Heart right ventricle (tissue), 16 donors: ENCODE measurements around the gene ADGRG3. TPM values are rescaled to one million over a fixed set of nuclear protein-coding genes. Genes with fewer than 3 reads are reported as not detected.

Source experiments
- ATAC-seq, 8 donors: fragments of 200-7000 bp; cut with Tn5 transposase; one replicate each; pipeline ENCODE4 v1.9.1; 2020; ENCODE audit warnings: mild to moderate bottlenecking in 8 of 8, moderate library complexity in 8 of 8, moderate number of reproducible peaks in 1 of 8
- DNase-seq, 2 donors: peaks; one replicate each; pipeline ENCODE4 v3.0.0-alpha.2; 2020
- H3K27ac ChIP-seq, 10 donors: fragments of 200-600 bp; sonication (generic) in 2 of 10; one replicate each; pipeline versions ENCODE4 v1.5.0 to v1.8.0; 2020 to 2022; ENCODE audit warnings: mild to moderate bottlenecking in 3 of 10
- H3K27me3 ChIP-seq, 7 donors: fragments of 200-600 bp; one replicate each; pipeline ENCODE4 v1.8.0; 2021 to 2022; ENCODE audit warnings: mild to moderate bottlenecking in 2 of 7
- H3K36me3 ChIP-seq, 9 donors: fragments of 200-600 bp; sonication (generic) in 1 of 9; one replicate each; pipeline versions ENCODE4 v1.5.0 to v1.8.0; 2020 to 2022; ENCODE audit warnings: mild to moderate bottlenecking in 2 of 9
- H3K4me1 ChIP-seq, 9 donors: fragments of 200-600 bp; sonication (generic) in 1 of 9; one replicate each; pipeline versions ENCODE4 v1.5.0 to v1.8.0; 2020 to 2022; ENCODE audit warnings: mild to moderate bottlenecking in 4 of 9
- H3K4me3 ChIP-seq, 10 donors: fragments of 200-600 bp; sonication (generic) in 2 of 10; one replicate each; pipeline versions ENCODE4 v1.5.0 to v1.8.0; 2020 to 2022; ENCODE audit warnings: mild to moderate bottlenecking in 7 of 10, moderate library complexity in 2 of 10
- H3K9me3 ChIP-seq, 11 donors: fragments of 200-600 bp in 10 of 11; sonication (generic) in 2 of 11; one replicate each; pipeline versions ENCODE4 v1.5.0 to v1.8.0; 2013 to 2022; ENCODE audit warnings: mild to moderate bottlenecking in 2 of 11, control low read depth in 1 of 11, moderate library complexity in 1 of 11
- CTCF ChIP-seq, 9 donors: fragments of 200-600 bp; sonication (generic) in 2 of 9; IDR thresholded peaks; one replicate each; pipeline versions ENCODE4 v1.5.0 to v1.8.0; 2021 to 2022; ENCODE audit warnings: antibody characterized with exemption in 9 of 9, mild to moderate bottlenecking in 5 of 9, moderate library complexity in 1 of 9
- WGBS, 2 donors: extraction: QIAGEN DNeasy Blood & Tissue Kit; methylation state at CpG; one replicate each; pipeline ENCODE4 v1.1.7; 2013; ENCODE audit warnings: inconsistent platforms in 1 of 2; 5-methylcytosine and 5-hydroxymethylcytosine counted together
- intact Hi-C, 10 donors: fragments of 100-400 bp; cut with DNase I; formaldehyde crosslinking; loops; one replicate each; pipeline versions ENCODE4 v1.11.1 to v1.14.2; 2022
- polyA plus RNA-seq, 2 donors: library from polyadenylated mRNA; stranded (reverse); fragments of 200-250 nt; gene quantifications; one replicate each; pipeline ENCODE4 v1.2.3, GENCODE V29; 2013
- total RNA-seq, 10 donors: library from RNA; stranded (reverse); fragmentation: NEBNext Ultra II Directional in 3 of 10; extraction: Animal tissue kit (Norgen Biotek cat#: 25700) in 3 of 10; gene quantifications; one replicate each; pipeline versions ENCODE4 v1.2.1 to v1.2.4, GENCODE V29; 2021 to 2023
- donor health status: Arrhythmogenic right ventricular cardiomyopathy.
- donor health status: ischemic (EF 13 %, LVEDD 7.1; RV severe dilation, severe dysfunction).
- donor health status: healthy with polysubstance abuse.
- donor health status: DM: no; HTN: yes; CAD: no.
- donor health status: DM: no; HTN: no; CAD: no.
- donor health status: ischemic (EF 25% LVEDD 6.9; RV normal size, moderate dysfunction).
- donor health status: ischemic (EF 25% LVEDD 5.7; RV mildly dilated, moderate dysfunction).
- donor health status: healthy.
- donor health status: DM: yes; HTN: yes; CAD: no.
- donor health status: Ischemic cardiomyopathy.
- donor health status: ischemic (EF 35%, LVEDD 5.7; RV mildly dilated, moderate dysfunction).
- donor health status: nonischemic (EF 11% LVEDD 7.7; RV severe dilation, severe dysfunction).
- donor health status: DM: yes; HTN: yes; CAD: no.
- donor health status: PGD.
- donor health status: ischemic (EF 29% LVEDD 5.4; RV normal size, mild dysfunction).
- donor health status: nonischemic (EF 23%, LVEDD 6.1; RV moderate dilation, normal function).

The ADGRG3 gene
- total and polyA plus RNA-seq, 12 donors: 0.22 to 2.4 (median 0.55) TPM; not detected in 2

- TF ChIP-seq CTCF (IDR thresholded peaks at IDR 0.05): no peak
- ATAC-seq (peak in 5 of 8 donors; percentile 19 to 82 (median 50)), DNase-seq (peak in 1 of 2 donors; percentile 34)
- Histone ChIP-seq H3K36me3 (no peaks in the 10 kb centered on the region), H3K9me3 (no peaks in the 10 kb centered on the region), H3K27me3 (peaks cover 0 to 4% (median 0%) of the 10 kb centered on the region in 7 donors), H3K4me1 (peaks cover 0 to 16% (median 0%) of the 10 kb centered on the region in 9 donors), H3K4me3 (no peak overlapping the region), H3K27ac (peak overlapping the region in 1 of 10 donors; percentile 22)
- WGBS, 2 donors: 42 to 49% methylated on average over 12 of the region's 12 CpGs
- intact Hi-C loops: no loop called here
Observed at GRCh38 chr16:57675741-57676551, 7.8 kb downstream of the ADGRG3 start.

- no peaks in the 10 kb centered on the region for H3K9me3 ChIP-seq
- intact Hi-C loops: no loop called here
Observed at GRCh38 chr16:57676553-57677085, 8.5 kb downstream of the ADGRG3 start.

DNA sequence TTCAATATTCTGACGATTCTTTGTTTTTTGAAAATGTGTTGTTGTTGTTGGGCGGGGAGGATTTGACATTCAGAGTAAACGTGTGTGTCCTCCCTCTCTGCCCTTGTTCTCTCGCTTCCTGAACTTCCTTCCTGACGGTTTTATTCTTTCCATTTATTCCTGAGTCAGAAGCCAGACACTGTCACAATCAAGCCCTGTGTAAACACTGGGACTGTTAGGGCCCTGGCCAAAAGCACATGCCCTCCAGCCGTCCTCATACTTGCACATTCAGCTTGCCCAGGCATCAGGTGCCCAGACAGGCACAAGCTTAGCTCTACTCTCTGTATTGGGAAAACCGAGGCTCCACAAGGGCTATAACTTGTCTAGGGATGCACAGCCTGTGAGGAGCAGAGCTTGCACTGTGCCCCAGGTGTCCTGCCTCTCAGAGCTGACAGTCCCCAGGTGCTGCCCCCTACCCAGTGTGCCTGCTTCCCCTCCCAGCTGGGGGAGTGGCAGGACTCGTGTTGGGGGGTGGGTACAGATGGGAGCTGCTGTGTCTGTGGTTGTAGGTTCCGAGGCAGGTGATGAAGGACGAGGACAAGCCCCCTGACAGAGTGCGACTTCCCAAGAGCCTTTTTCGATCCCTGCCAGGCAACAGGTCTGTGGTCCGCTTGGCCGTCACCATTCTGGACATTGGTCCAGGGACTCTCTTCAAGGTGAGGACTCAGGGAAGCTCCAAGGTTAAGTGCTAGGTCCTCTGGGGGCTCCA lies 9.7 kb downstream of the ADGRG3 start:
- DNase-seq (peak in 1 of 2 donors; percentile 40), ATAC-seq (peak; percentile 44 to 93 (median 84))
- no peak for TF ChIP-seq CTCF (IDR thresholded peaks at IDR 0.05)
- Histone ChIP-seq H3K4me1 (peaks cover 0 to 16% (median 0%) of the 10 kb centered on the region in 9 donors), H3K36me3 (no peaks in the 10 kb centered on the region), H3K9me3 (no peaks in the 10 kb centered on the region), H3K27me3 (peaks cover 0 to 4% (median 0%) of the 10 kb centered on the region in 7 donors), H3K4me3 (no peak overlapping the region), H3K27ac (peak overlapping the region in 4 of 10 donors; percentile 9 to 44 (median 40))
- intact Hi-C loops: no loop called here
- 60 to 61% methylated on average over 14 of the region's 14 CpGs for WGBS, 2 donors

More at GRCh38 chr16:57676553-57677085, 8.5 kb downstream of the ADGRG3 start:
- Histone ChIP-seq H3K27me3 (peaks cover 0 to 4% (median 0%) of the 10 kb centered on the region in 7 donors), H3K27ac (peak overlapping the region in 1 of 10 donors; percentile 22), H3K4me3 (no peak overlapping the region), H3K36me3 (no peaks in the 10 kb centered on the region), H3K4me1 (peaks cover 0 to 16% (median 0%) of the 10 kb centered on the region in 9 donors)
- TF ChIP-seq CTCF (IDR thresholded peaks at IDR 0.05): no peak
- WGBS, 2 donors: 78 to 84% methylated on average over 4 of the region's 4 CpGs
- ATAC-seq (no peak), DNase-seq (no peak)

DNA sequence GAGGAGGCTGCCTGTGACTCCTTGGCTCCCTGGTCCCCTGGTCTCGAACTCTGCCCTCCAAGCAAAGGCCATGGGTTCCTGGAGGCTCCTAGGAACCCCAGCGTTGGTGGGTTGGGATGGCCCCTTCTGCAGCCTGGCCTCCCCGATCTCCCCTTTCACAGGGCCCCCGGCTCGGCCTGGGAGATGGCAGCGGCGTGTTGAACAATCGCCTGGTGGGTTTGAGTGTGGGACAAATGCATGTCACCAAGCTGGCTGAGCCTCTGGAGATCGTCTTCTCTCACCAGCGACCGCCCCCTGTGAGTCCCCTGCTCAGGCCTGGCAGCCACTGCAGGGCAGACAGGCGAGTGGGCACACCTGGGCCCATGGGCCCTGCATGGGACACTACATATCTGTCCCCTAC lies 10.9 kb downstream of the ADGRG3 start:
- no peak for TF ChIP-seq CTCF (IDR thresholded peaks at IDR 0.05)
- Histone ChIP-seq H3K27ac (no peak overlapping the region), H3K36me3 (no peaks in the 10 kb centered on the region), H3K4me1 (peaks cover 0 to 16% (median 0%) of the 10 kb centered on the region in 9 donors), H3K4me3 (no peak overlapping the region), H3K27me3 (no peaks in the 10 kb centered on the region), H3K9me3 (no peaks in the 10 kb centered on the region)
- intact Hi-C loops: no loop called here
- WGBS, 2 donors: 81 to 83% methylated on average over 12 of the region's 12 CpGs
- ATAC-seq (no peak), DNase-seq (no peak)
